ENCODE results near the gene NOC2L.
"Not testable (repeated sequence)": the region's sequence is repeated elsewhere in the genome, so short reads cannot be mapped to it uniquely, and the experiment has no call there.

The NOC2L gene

GRCh38 chr1:903721-904271 is 55.3 kb downstream of the NOC2L start:
- H3K9ac ChIP-seq (ENCODE audit: low read length in 2 of 2): no peak overlapping the region
- H3K4me3 ChIP-seq (ENCODE audit: low read length in 2 of 2): peak overlapping the region in 1 of 2 donors; percentile 8
- peaks cover 16% of the 10 kb centered on the region in 2 donors for H3K27me3 ChIP-seq (ENCODE audit: control insufficient read depth in 1 of 2, insufficient read depth in 2 of 2, low read length in 2 of 2)
- no peaks in the 10 kb centered on the region for H3K36me3 ChIP-seq (ENCODE audit: control insufficient read depth in 2 of 2, insufficient read depth in 2 of 2, low read length in 2 of 2)
- peaks cover 20% of the 10 kb centered on the region for H3K4me1 ChIP-seq (ENCODE audit: control insufficient read depth, insufficient read depth, low read length)
- no peaks in the 10 kb centered on the region for H3K9me3 ChIP-seq (ENCODE audit: control insufficient read depth in 2 of 2, low read length in 2 of 2)
- H3K27ac ChIP-seq (ENCODE audit: low read length): no peak overlapping the region

GRCh38 chr1:903305-903704 is 55.8 kb downstream of the NOC2L start:
- Histone ChIP-seq H3K9me3 (ENCODE audit: control insufficient read depth in 2 of 2, low read length in 2 of 2) (no peaks in the 10 kb centered on the region), H3K27ac (ENCODE audit: low read length) (no peak overlapping the region), H3K9ac (ENCODE audit: low read length in 2 of 2) (no peak overlapping the region), H3K4me3 (ENCODE audit: low read length in 2 of 2) (no peak overlapping the region), H3K27me3 (ENCODE audit: control insufficient read depth in 1 of 2, insufficient read depth in 2 of 2, low read length in 2 of 2) (peaks cover 16% of the 10 kb centered on the region in 2 donors), H3K4me1 (ENCODE audit: control insufficient read depth, insufficient read depth, low read length) (peaks cover 20% of the 10 kb centered on the region), H3K36me3 (ENCODE audit: control insufficient read depth in 2 of 2, insufficient read depth in 2 of 2, low read length in 2 of 2) (no peaks in the 10 kb centered on the region)

- Histone ChIP-seq H3K9ac (ENCODE audit: low read length in 2 of 2) (no peak overlapping the region), H3K27ac (ENCODE audit: low read length) (no peak overlapping the region), H3K36me3 (ENCODE audit: control insufficient read depth in 2 of 2, insufficient read depth in 2 of 2, low read length in 2 of 2) (no peaks in the 10 kb centered on the region), H3K27me3 (ENCODE audit: control insufficient read depth in 1 of 2, insufficient read depth in 2 of 2, low read length in 2 of 2) (peaks cover 13 to 16% of the 10 kb centered on the region in 2 donors), H3K4me1 (ENCODE audit: control insufficient read depth, insufficient read depth, low read length) (peaks cover 19% of the 10 kb centered on the region), H3K4me3 (ENCODE audit: low read length in 2 of 2) (no peak overlapping the region), H3K9me3 (ENCODE audit: control insufficient read depth in 2 of 2, low read length in 2 of 2) (no peaks in the 10 kb centered on the region)
These were observed 56.3 kb downstream of the NOC2L start for GRCh38 chr1:902802-903201.

- Histone ChIP-seq H3K36me3 (ENCODE audit: control insufficient read depth in 2 of 2, insufficient read depth in 2 of 2, low read length in 2 of 2) (no peaks in the 10 kb centered on the region), H3K9me3 (ENCODE audit: control insufficient read depth in 2 of 2, low read length in 2 of 2) (no peaks in the 10 kb centered on the region), H3K27me3 (ENCODE audit: control insufficient read depth in 1 of 2, insufficient read depth in 2 of 2, low read length in 2 of 2) (peaks cover 13 to 16% of the 10 kb centered on the region in 2 donors), H3K4me3 (ENCODE audit: low read length in 2 of 2) (no peak overlapping the region), H3K9ac (ENCODE audit: low read length in 2 of 2) (no peak overlapping the region), H3K4me1 (ENCODE audit: control insufficient read depth, insufficient read depth, low read length) (peaks cover 13% of the 10 kb centered on the region), H3K27ac (ENCODE audit: low read length) (no peak overlapping the region)
These were observed 57.8 kb downstream of the NOC2L start for GRCh38 chr1:901108-901859.

GRCh38 chr1:899636-900317 is 59.3 kb downstream of the NOC2L start:
- Histone ChIP-seq H3K9ac (ENCODE audit: low read length in 2 of 2) (no peak overlapping the region), H3K9me3 (ENCODE audit: control insufficient read depth in 2 of 2, low read length in 2 of 2) (no peaks in the 10 kb centered on the region), H3K27ac (ENCODE audit: low read length) (no peak overlapping the region), H3K4me3 (ENCODE audit: low read length in 2 of 2) (no peak overlapping the region), H3K36me3 (ENCODE audit: control insufficient read depth in 2 of 2, insufficient read depth in 2 of 2, low read length in 2 of 2) (no peaks in the 10 kb centered on the region), H3K4me1 (ENCODE audit: control insufficient read depth, insufficient read depth, low read length) (peaks cover 7% of the 10 kb centered on the region), H3K27me3 (ENCODE audit: control insufficient read depth in 1 of 2, insufficient read depth in 2 of 2, low read length in 2 of 2) (peaks cover 8 to 11% of the 10 kb centered on the region in 2 donors)

GRCh38 chr1:897951-898350 is 61.1 kb downstream of the NOC2L start:
- not testable (repeated sequence) for H3K36me3 ChIP-seq (ENCODE audit: control insufficient read depth in 2 of 2, insufficient read depth in 2 of 2, low read length in 2 of 2); H3K27me3 ChIP-seq (ENCODE audit: control insufficient read depth in 1 of 2, insufficient read depth in 2 of 2, low read length in 2 of 2); H3K4me3 ChIP-seq (ENCODE audit: low read length in 2 of 2); H3K9ac ChIP-seq (ENCODE audit: low read length in 2 of 2); H3K9me3 ChIP-seq (ENCODE audit: control insufficient read depth in 2 of 2, low read length in 2 of 2); H3K27ac ChIP-seq (ENCODE audit: low read length); H3K4me1 ChIP-seq (ENCODE audit: control insufficient read depth, insufficient read depth, low read length)

- no peaks in the 10 kb centered on the region for H3K36me3 ChIP-seq (ENCODE audit: control insufficient read depth in 2 of 2, insufficient read depth in 2 of 2, low read length in 2 of 2)
- H3K27me3 ChIP-seq (ENCODE audit: control insufficient read depth in 1 of 2, insufficient read depth in 2 of 2, low read length in 2 of 2): peaks cover 8 to 9% of the 10 kb centered on the region in 2 donors
- no peak overlapping the region for H3K27ac ChIP-seq (ENCODE audit: low read length)
- H3K9me3 ChIP-seq (ENCODE audit: control insufficient read depth in 2 of 2, low read length in 2 of 2): no peaks in the 10 kb centered on the region
- H3K9ac ChIP-seq (ENCODE audit: low read length in 2 of 2): no peak overlapping the region
- no peak overlapping the region for H3K4me3 ChIP-seq (ENCODE audit: low read length in 2 of 2)
- H3K4me1 ChIP-seq (ENCODE audit: control insufficient read depth, insufficient read depth, low read length): no peaks in the 10 kb centered on the region
These were observed 61.8 kb downstream of the NOC2L start for GRCh38 chr1:897226-897625.
